Heart left ventricle (tissue), 13 donors: ENCODE data around the gene ASTN2.

Experiments used
- POLR2A ChIP-seq, 2 donors: fragments of 450-650 bp; IDR thresholded peaks; one replicate each; pipeline ENCODE4 v1.6.1; 2017; ENCODE audit warnings: antibody characterized with exemption in 2 of 2, mild to moderate bottlenecking in 2 of 2, moderate library complexity in 2 of 2
- TF ChIP-seq, protein P1 (sequence below), 12 donors: fragments of 200-600 bp; sonication (generic) in 4 of 12; IDR thresholded peaks; one replicate each; pipeline versions ENCODE4 v1.5.0 to v1.8.0; 2018 to 2022; ENCODE audit warnings: antibody characterized with exemption in 12 of 12, mild to moderate bottlenecking in 5 of 12
- donor health status: ischemic (EF 13 %, LVEDD 7.1; RV severe dilation, severe dysfunction).
- donor health status: DM: no; HTN: yes; CAD: no.
- donor health status: DM: no; HTN: no; CAD: no.
- donor health status: ischemic (EF 25% LVEDD 6.9; RV normal size, moderate dysfunction).
- donor health status: ischemic (EF 25% LVEDD 5.7; RV mildly dilated, moderate dysfunction).
- donor health status: ischemic (EF 35%, LVEDD 5.7; RV mildly dilated, moderate dysfunction).
- donor health status: nonischemic (EF 11% LVEDD 7.7; RV severe dilation, severe dysfunction).
- donor health status: DM: yes; HTN: yes; CAD: no.
- donor health status: PGD.
- donor health status: ischemic (EF 29% LVEDD 5.4; RV normal size, mild dysfunction).
- donor health status: nonischemic (EF 23%, LVEDD 6.1; RV moderate dilation, normal function).

GRCh38 chr9:116904165-116904564 is 510.7 kb downstream of the ASTN2 start:
- TF ChIP-seq, protein P1, sequence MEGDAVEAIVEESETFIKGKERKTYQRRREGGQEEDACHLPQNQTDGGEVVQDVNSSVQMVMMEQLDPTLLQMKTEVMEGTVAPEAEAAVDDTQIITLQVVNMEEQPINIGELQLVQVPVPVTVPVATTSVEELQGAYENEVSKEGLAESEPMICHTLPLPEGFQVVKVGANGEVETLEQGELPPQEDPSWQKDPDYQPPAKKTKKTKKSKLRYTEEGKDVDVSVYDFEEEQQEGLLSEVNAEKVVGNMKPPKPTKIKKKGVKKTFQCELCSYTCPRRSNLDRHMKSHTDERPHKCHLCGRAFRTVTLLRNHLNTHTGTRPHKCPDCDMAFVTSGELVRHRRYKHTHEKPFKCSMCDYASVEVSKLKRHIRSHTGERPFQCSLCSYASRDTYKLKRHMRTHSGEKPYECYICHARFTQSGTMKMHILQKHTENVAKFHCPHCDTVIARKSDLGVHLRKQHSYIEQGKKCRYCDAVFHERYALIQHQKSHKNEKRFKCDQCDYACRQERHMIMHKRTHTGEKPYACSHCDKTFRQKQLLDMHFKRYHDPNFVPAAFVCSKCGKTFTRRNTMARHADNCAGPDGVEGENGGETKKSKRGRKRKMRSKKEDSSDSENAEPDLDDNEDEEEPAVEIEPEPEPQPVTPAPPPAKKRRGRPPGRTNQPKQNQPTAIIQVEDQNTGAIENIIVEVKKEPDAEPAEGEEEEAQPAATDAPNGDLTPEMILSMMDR (IDR thresholded peaks at IDR 0.05) = no peak
- TF ChIP-seq POLR2A (IDR thresholded peaks at IDR 0.05) = no peak
